Stimulated activated CD8-positive, alpha-beta memory T cell treated with anti-CD3 and anti-CD28 coated beads, Interleukin-7, amount 100 ng/mL, for 24 hours (primary cell): Measurements from ENCODE around the gene NANP.
"Not testable (repeated sequence)": the region's sequence is repeated elsewhere in the genome, so short reads cannot be mapped to it uniquely, and the experiment has no call there.

Experiments
- DNase-seq: peaks from one replicate; pipeline ENCODE4 v3.0.0-alpha.2; 2020; ENCODE audit warnings: low read depth

NANP gene, protein sequence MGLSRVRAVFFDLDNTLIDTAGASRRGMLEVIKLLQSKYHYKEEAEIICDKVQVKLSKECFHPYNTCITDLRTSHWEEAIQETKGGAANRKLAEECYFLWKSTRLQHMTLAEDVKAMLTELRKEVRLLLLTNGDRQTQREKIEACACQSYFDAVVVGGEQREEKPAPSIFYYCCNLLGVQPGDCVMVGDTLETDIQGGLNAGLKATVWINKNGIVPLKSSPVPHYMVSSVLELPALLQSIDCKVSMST

DNA sequence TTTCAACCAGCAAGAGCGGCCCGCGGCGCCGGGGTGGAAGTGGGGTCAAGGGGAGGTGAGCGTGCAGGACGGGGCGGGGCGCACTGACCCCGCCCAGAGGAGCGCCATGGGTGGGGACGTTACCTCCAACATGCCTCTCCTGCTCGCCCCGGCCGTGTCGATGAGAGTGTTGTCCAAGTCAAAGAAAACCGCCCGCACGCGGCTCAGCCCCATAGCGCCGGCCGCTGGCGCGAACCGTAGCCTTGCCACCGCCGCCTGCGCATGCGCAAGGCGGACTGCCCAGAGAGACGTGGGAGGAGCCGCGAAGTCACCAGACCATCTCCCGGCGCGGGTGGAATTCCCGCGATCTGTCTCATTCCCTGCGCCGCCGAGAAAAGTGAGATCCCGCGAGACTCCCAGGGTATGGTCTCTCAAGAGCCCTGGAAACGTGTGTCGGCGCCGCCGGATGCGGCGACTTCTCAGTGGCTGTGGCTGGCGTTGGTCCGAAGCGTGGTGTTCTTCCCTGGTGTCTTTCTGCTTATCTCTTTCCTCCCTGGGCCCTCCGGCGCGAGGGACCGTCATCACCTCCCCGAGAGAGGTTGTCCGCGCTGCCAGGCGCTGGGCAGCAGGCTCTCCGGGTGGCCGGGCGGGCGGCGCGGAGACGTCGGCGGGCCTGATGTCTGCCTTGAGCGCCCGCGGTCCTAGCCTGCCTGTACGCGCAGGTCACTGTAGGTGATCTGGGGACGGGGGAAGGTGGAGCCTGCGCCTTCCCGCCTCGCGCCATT, at the start of gene NANP:
TSS of gene NANP (minus strand) at position 279 of the 764 bp plus-strand sequence. CDS start at position 213, 66 bp downstream.
- peak; percentile 61 for DNase-seq

DNA sequence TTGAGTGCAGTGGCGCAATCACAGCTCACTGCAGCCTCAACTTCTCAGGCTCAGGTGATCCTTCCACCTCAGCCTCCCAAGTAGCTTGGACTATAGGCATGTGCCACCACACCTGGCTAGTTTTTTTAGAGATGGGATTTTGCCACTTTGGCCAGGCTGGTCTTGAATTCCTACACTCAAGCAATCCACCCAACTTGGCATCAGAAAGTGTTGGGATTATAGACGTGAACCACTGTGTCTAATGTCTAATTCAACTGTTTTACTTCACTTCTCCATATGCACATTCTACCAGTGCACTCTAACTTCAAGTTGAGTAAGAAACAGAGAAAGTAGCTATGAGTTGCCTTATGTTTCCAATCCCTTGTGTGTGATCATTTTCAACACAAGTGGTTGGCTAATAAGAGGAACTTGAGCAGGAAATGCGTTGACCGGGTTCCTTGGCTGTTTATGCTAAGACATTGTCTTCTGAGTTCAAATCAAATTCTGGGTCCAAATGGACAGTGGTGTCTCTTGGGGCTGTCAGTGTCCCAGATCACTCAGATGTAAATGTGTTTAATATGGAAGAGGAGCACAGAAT, 48.9 kb upstream of the NANP start:
- DNase-seq: no peak

DNA sequence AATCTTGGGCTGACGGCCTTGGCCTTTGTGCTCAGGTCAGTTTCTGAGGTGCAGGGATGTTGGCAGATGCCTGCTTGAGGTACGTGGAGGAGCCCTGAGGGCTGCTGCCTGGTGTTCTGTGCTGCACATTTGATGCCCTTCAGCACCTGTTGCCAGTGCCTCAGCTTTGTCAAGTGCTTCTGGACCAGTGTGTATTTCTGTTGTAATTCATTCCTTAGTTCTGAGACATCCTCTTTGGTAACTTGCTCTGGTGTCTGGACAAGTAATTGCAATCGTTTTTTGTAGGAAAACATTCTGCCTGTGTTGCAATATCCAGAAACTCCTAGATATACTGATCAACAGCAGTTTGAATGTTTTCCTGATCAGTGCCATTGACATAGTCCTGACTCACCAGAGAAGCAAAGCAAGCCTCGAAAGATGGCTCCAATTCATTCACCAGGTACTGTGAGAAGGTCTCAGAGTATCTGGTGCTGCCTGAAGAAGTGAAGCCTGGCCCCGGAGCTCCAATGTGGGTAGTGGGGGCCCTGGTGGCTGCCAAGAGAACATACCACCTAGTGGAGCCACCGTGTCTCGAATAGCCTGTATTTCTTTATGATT, 46.1 kb upstream of the NANP start:
- DNase-seq: no peak

DNA sequence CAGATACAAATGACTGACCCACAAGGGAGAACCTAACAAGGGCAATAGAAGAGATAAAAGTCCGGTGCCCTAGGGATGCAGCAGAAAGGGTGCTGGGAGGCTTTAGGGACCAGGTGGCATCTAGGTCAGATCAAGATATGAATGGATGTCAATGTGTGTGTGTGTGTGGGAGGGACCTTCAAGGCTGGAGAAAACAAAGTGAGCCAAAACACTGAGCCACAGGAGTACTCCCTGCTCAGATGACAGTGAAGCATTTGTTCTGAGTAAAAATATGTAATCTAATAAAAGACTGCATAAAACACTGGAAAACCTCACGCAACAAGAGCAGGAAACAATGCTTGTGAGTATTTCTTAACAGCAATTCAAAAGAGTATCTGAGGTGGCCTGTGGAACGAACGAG, 44.6 kb upstream of the NANP start:
- no peak for DNase-seq

DNA sequence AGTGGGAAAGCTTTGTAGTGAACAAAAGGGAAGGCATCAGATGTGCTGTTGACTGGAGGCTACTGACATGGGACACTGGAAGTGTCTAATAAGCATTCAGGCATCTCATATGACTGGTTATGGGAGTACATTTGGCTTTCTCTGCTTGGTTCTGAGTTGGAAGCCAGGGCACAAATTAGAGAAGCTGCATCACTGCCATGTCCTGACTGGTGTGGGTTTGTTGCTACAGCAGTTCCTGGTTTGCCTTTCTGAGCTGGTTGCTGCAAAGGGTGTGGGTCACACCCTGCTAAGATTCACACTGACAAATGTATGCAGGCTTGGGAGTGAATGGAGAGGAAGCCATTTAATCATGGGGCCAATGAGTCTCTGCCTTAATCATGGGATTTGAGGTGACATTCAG, 36.2 kb upstream of the NANP start:
- DNase-seq: no peak

DNA sequence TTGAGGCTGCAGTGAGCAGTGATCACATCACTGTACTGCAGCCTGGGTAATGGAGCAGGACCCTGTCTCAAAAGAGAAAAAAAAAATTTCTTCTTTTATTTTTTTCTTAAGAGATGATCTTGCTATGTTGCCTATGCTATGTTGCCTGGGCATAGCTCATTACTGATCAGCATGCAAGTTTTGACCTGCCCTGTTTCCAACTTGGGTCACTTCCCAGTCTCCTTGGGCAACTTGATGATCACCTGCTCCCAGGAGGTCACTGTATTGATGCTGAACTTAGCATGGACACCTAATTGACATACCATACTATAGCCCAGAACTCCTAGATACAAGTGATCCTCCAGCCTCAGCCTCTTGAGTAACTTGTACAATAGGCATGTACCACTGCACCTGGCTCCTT, 30.7 kb upstream of the NANP start:
- DNase-seq: no peak

DNA sequence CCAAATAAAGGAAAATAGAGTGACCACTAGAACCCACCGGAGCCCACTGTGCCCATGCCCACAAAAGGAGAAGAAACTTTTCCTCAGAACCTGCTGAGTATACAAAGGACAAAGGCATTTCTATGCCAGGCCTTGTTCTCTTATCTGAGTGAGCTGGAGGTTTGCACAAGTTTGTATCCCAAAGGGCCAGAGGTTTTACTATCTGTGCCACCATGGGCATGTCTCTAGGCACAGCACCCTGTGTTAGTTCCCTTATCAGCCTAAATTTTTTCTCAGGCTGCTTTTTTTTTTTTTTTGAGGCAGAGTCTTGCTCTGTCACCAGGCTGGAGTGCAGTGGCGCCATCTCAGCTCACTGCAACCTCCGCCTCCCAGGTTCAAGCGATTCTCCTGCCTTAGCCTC, 29.1 kb upstream of the NANP start:
- not testable (repeated sequence) for DNase-seq

DNA sequence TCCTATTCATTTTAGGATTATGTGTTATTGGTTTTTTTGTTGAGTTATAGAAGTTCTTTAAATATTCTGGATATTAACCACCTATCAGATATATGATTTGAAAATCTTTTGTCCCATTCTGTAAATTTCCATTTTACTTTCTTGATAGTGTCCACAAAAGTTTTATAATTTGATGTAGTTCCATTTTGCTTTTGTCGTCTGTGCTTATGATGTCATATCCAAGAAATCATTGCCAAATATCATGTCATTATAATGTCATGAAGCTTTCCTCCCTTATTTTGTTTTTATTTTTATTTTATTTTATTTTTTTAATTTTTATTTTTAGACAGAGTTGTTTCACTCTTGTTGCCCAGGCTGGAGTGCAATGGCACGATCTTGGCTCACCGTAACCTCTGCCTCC, 21.0 kb upstream of the NANP start:
- DNase-seq: no peak

DNA sequence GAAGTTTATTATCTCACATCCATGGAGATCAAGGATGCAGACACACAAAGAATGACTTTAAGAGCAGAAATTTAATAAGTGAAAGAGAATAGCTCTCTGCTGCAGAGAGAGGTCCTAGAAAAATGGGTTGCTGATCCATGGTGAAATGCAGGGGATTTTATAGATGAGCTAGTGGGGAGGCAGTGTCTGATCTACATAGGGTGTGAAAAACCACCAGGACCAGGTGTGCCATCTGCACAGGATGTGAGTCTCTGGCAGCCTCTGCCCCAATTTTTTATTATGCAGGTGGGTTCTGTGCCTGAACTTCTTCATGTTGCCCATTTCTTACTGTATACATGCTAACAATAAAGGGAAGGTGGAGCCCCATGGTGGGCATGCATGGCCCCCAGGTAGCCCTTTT, 19.9 kb upstream of the NANP start:
- no peak for DNase-seq

DNA sequence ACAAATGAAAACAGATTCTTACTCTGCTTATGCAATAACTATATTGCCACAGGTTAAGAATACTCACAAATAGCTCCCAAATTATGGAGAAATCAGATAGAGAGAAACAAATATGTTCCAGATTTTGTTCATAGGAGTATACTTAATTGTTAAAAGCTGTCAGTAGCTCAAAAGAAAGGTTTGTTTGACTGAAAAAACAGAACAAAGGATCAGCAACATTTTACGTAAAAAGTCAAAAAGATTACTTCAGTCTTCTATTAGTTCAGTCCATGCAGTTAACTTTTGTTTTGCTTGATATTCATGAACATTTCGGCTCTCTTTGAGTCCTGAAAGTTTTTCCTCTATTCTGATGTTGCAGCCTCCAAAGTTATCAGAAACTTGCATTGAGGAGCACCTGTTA, 13.4 kb upstream of the NANP start:
- DNase-seq: no peak

DNA sequence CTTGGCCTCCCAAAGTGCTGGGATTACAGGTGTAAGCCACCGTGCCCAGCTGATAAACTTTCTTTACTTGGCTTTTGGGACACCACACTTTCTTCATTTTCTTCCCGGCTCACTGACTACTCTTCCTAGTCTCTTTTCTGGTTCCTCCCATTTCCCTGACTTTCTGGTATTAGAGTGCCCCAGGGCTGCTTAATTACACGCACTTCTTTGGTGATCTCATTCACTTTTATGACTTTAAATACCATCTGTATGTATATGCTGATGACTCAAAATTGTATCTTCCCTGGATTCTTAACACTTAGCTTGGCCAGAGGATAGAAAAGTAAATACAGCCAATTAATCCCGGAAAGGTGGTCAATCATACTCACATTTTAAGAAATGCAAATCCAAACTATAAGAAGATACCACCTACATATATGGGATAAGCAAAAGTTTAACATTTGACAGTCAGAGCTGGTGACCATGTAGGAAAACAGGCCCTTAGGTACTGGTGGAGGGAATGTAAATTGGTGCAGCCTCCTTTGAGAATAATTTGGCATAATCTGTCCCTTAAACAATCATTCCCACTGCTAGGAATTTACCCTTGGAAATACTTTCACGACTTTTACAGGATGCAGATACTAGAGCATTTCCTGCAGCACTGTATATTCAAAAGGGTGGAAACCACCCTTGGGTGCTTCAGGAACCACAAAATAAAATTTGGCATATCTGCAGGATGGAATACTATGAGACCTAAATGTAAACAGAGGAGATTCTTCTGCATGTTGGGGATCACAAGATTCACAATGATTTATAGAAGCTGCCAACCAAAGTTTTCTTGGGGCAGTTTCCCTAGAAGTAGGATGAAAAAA, 9.4 kb upstream of the NANP start:
- DNase-seq: no peak

DNA sequence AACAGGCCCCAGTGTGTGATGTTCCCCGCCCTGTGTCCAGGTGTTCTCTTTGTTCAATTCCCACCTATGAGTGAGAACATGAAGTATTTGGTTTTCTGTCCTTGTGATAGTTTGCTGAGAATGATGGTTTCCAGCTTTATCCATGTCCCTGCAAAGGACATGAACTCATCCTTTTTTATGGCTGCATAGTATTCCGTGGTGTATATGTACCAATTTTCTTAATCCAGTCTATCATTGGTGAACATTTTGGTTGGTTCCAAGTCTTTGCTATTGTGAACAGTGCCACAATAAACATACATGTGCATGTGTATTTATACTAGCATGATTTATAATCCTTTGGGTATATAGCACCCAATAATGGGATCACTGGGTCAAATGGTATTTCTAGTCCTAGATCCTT, 6.8 kb upstream of the NANP start:
- DNase-seq: not testable (repeated sequence)

DNA sequence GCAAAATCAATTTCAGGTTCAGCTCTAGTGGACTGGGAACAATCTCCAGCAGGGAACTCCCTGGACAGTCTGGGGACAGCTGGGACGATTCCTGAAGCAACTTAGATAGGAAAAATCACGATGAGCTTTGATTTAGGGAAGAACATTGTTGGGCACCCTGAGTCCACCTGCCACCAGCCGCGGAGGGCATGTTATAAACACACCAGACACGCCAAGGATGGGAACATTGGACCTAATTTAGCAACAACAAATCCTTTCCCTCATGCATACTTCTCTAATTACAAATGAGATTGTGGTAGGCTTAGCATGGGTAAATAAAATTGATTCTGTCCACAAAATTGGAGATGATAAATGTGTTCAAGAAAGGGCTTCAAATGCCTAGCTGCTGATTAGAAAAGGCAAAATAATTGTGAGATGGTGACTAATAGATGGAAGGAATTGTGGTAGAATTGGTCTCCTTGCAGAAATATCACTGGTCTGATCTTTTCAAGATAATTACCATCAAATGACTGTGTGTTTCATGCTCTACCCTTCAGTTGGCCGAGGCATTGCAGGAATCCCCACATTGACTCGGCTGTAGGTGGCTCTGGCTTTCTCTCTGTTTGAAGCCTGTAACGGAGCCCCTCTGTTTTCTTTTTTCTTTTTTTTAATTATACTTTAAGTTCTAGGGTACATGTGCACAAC, 6.1 kb upstream of the NANP start:
- no peak for DNase-seq

DNA sequence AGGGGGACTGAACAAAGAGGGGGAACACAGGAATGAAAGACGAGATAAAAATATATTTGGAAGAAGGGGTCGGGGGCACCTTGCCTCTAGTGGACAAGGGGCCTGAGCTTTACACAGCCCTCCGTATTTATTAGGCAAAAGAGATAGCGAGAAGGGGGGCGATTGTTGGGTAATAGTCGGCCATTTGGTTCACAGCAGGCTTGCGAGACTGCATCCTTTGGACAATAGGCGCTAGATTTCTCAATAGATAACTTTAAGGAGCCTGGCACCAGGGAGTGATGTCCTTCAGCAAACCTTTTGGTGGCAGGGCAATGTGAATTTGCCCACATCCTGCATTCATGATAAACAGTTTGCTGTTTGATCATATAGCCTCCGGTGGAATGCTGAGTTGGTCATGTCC, 3.0 kb upstream of the NANP start:
- no peak for DNase-seq

DNA sequence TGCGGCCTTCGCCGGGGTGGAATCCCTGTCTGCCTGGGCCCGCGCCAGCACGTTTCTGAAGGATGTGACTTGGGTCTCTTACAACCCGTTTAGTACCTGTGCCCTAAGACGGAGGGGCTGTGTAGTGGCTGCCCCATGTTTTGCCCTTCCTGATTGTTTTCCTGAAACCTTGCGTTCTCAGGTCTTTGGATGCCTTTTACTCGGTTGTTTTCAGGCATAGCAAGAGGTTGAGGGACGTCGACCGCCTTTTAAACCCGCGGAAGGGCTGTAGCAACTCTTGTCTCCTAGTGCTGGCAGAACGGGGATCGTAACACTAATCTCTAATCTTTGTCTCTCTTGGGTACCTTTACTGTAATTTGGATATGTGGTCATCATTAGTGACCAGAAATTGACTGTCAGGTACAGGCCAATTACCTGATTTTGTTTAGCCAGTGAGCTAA, 706 bp upstream of the NANP start:
- no peak for DNase-seq

DNA sequence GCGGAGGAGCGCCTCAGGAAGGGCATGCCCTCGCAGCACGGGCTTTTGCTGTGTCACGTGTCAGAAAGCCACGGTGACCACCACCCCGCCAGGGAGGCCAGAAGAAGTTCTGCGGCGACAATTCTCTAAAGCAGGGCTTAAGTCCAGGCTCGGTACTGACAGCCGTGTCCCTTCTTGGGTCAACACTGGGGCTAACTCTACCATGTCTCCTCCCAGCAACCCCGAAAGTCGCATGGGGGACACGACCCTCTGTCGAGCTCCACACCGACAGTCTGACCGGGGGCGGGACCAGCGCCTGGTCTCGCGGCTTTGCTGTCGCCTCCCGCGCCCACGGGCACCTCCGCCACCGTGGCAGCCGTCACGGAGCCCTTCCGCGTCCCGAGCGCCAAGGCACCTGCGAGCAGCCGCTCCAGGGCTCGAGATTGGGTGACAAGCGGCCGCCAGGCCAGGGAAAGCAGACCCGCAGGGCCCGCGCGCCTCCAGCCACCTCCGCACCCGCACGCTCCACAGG, 534 bp downstream of the NANP start:
- peak; percentile 7 for DNase-seq

DNA sequence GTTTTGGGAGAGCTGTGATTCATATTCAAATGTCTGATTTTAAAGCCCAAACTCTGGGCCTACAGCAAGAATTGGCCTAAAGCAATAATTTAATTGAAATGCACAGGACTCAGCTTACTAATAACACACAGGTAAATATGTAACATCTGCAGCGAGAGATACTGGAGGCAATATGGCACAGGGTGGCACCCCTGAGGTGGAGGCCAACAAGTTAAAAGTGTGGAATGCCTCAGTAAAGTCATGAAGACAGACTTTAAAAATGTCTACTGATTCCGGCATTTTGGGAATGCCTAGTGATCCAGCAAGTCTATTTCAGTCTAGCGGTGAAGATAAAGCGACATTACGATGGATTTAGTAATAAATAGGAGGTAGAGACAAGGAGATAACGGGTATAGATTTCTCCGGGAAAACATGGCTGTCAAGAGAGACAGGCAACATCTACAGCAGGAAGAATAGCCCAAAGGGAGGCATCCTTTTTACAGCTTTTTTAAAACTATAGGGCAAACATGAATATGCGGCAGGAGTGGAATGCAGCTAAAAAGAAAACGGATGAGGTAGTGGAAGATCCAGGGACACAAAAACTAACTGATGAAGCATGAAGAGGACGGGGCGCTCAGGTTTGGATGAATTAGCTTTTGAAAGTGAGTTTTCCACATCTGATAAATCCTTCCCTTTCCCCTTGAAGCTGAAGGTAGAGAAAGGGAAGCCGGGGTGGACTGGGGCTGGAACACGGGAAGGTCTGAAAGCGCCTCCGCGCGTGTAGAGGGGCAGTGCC, 1.2 kb downstream of the NANP start:
- no peak for DNase-seq

DNA sequence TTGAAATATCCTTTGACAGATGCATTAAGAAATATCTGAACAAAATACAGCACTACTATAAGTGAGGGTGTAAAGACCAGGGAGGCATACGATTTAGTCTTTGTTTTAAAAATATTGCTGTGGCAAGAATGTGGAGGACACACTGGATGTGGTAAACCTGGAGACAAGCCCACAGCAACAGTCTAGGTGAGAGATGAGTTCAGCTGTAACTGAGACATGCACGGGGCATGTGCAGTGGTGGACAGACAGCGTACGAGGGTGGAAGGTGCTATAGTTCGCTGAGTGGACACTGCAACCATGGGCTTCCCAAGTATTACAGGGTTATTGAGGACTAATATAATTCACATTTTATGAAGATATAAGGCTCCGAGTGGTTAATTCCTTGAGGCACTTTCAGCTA, 1.8 kb downstream of the NANP start:
- DNase-seq: no peak

DNA sequence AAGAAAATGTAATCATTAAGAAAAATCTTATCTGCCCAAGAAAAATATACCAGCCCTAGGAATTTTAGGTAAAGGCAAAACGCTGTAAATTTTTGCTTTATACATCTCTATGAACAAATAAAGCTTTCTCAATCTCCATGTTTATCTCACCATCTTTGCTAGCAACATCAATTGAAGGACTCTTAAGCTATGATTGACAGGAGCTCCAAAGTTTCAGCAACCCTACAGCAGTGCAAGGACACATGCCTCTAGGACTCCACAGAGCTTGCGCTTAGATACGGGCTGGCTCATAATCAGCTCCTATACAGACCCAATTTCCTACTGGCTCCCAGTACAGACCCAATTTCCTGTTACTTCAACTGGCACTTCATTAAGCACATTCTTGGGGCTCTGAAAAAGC, 4.3 kb downstream of the NANP start:
- DNase-seq: no peak

DNA sequence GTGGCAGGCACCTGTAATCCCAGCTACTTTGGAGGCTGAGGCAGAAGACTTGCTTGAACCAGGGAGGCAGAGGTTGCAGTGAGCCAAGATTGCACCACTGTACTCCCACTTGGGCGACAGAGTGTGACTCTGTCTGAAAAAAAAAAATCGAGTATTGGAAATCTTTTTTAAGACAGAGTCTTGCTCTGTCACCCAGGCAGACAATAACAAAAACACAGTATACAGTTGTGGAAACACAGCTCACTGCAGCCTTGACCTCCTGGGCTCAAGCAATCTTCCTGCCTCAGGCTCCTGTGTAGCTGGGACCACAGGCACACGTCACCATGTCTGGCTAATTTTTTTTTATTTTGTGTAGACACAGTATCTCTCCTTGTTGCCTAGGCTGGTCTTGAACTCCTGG, 15.0 kb downstream of the NANP start:
- DNase-seq: no peak
